ENCODE data around the gene LRMDA.

The LRMDA gene

DNA sequence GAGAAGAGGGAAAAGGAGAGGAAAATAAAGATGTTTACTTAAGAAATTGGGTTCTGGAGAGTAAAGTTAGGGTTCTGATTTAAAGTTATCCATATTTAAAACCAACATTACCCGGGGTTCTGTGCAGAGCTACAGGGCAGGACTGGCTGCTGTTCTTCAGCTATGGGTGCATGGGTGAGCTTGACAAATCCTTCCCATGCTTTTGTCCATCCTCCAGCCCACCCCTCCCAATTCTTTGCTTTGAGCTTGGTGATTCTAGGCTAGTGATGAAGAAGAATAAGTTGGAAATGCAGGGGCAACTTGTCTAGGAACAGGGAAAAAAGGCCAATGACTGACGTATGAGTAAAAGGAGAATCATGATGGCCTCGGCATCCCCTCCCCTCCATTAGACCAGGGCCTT lies 636.0 kb downstream of the LRMDA start:
- Histone ChIP-seq H3K36me3 (ENCODE audit: control insufficient read depth, insufficient read depth, low read length) (no peaks in the 10 kb centered on the region), H3K9ac (no peak overlapping the region), H3K4me2 (ENCODE audit: low read length) (no peak overlapping the region), H3K27me3 (ENCODE audit: control insufficient read depth, insufficient read depth, low read length) (no peaks in the 10 kb centered on the region), H3K4me3 (ENCODE audit: low read depth, low read length) (no peak overlapping the region), H3K4me1 (no peaks in the 10 kb centered on the region), H3K27ac (no peak overlapping the region), H3K9me3 (ENCODE audit: control insufficient read depth, low read length) (no peaks in the 10 kb centered on the region), H3K79me2 (no peaks in the 10 kb centered on the region), H2AFZ (no peak overlapping the region)
- TF ChIP-seq, protein P1, sequence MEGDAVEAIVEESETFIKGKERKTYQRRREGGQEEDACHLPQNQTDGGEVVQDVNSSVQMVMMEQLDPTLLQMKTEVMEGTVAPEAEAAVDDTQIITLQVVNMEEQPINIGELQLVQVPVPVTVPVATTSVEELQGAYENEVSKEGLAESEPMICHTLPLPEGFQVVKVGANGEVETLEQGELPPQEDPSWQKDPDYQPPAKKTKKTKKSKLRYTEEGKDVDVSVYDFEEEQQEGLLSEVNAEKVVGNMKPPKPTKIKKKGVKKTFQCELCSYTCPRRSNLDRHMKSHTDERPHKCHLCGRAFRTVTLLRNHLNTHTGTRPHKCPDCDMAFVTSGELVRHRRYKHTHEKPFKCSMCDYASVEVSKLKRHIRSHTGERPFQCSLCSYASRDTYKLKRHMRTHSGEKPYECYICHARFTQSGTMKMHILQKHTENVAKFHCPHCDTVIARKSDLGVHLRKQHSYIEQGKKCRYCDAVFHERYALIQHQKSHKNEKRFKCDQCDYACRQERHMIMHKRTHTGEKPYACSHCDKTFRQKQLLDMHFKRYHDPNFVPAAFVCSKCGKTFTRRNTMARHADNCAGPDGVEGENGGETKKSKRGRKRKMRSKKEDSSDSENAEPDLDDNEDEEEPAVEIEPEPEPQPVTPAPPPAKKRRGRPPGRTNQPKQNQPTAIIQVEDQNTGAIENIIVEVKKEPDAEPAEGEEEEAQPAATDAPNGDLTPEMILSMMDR (IDR thresholded peaks at IDR 0.05) = no peak

DNA sequence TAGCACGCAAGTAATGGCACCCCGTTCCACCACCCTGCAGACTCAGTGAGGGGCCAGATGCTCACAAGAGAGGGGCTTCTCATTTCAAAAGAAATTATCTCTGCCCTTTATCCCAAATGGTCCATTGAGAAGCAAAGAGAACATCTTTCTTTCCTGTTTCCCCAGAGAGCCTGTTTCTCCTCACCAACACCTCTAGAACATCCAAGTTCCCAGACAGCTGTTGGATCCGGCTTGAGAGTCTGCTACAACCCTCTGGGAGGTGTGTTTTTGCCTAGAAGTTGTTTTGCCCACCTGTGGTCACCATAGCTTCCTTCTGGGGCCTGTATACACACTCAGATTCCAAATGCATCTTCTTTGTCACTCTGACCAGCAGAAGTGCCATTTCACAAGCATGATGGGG lies 637.4 kb downstream of the LRMDA start:
- no peak overlapping the region for H3K9ac ChIP-seq
- no peaks in the 10 kb centered on the region for H3K36me3 ChIP-seq (ENCODE audit: control insufficient read depth, insufficient read depth, low read length)
- H3K27ac ChIP-seq = no peak overlapping the region
- no peak overlapping the region for H3K4me3 ChIP-seq (ENCODE audit: low read depth, low read length)
- no peak overlapping the region for H2AFZ ChIP-seq
- no peaks in the 10 kb centered on the region for H3K4me1 ChIP-seq
- no peaks in the 10 kb centered on the region for H3K27me3 ChIP-seq (ENCODE audit: control insufficient read depth, insufficient read depth, low read length)
- no peak overlapping the region for H3K4me2 ChIP-seq (ENCODE audit: low read length)
- no peaks in the 10 kb centered on the region for H3K79me2 ChIP-seq
- no peaks in the 10 kb centered on the region for H3K9me3 ChIP-seq (ENCODE audit: control insufficient read depth, low read length)
- TF ChIP-seq, protein P1 (IDR thresholded peaks at IDR 0.05) = no peak

DNA sequence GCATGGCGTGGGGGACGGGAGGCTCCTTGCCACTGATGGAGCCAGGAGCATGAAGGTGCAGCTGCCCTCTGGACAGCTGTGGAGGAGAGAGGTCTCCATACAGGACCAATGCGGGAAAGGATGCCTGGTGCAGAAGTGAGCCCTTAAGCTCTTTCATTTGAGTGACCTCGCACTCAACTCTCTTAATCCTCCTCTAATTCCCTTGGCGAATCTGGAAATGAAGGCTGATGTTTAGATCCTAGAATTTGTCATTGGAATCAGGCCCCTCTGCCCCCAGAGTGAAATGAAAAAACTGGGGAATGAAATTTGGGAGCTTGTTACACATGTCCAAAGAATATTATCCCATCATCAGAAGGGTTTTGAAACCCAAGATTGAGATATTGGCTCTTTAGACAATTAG lies 639.5 kb downstream of the LRMDA start:
- Histone ChIP-seq H3K9ac (no peak overlapping the region), H3K27me3 (ENCODE audit: control insufficient read depth, insufficient read depth, low read length) (no peaks in the 10 kb centered on the region), H3K4me3 (ENCODE audit: low read depth, low read length) (no peak overlapping the region), H2AFZ (no peak overlapping the region), H3K4me1 (no peaks in the 10 kb centered on the region), H3K9me3 (ENCODE audit: control insufficient read depth, low read length) (no peaks in the 10 kb centered on the region), H3K27ac (no peak overlapping the region), H3K4me2 (ENCODE audit: low read length) (no peak overlapping the region), H3K36me3 (ENCODE audit: control insufficient read depth, insufficient read depth, low read length) (no peaks in the 10 kb centered on the region), H3K79me2 (no peaks in the 10 kb centered on the region)
- TF ChIP-seq, protein P1 (IDR thresholded peaks at IDR 0.05) = no peak

DNA sequence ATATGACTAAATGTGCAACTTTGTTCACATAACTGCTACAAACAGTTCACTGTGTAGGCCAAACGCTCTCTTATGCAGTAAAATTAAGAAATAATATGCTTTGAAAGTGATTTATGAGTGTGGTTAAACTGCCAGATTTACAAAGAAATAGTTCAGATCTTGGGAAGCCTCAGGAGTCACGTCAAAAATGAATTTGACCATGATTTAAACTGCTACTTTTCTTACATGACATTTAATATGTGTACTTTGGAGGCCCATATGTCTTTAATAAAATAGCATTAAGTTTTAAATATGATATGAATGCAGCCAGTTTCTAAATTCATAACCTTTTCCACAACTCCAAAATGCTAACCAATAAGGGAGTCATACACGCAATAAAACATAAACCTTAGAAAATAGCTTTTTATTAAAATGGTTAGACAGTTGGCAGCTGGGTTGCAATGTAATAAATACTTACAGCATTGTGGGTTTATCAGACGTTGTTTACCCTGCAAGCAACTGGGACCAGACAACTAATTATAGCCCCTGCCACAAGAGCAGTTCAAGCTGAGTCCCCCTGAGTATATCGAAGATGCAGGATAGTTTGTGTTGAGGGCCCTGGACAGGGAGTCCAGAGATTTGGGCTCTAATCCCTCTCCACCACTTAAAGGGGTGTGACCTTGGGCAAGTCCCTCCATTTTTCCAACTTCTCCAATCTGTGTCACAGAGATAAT lies 640.4 kb downstream of the LRMDA start:
- H3K4me2 ChIP-seq (ENCODE audit: low read length) = no peak overlapping the region
- no peaks in the 10 kb centered on the region for H3K27me3 ChIP-seq (ENCODE audit: control insufficient read depth, insufficient read depth, low read length)
- no peaks in the 10 kb centered on the region for H3K9me3 ChIP-seq (ENCODE audit: control insufficient read depth, low read length)
- H3K4me1 ChIP-seq = no peaks in the 10 kb centered on the region
- no peak overlapping the region for H2AFZ ChIP-seq
- no peaks in the 10 kb centered on the region for H3K36me3 ChIP-seq (ENCODE audit: control insufficient read depth, insufficient read depth, low read length)
- TF ChIP-seq, protein P1 (IDR thresholded peaks at IDR 0.05) = no peak
- H3K4me3 ChIP-seq (ENCODE audit: low read depth, low read length) = no peak overlapping the region
- no peaks in the 10 kb centered on the region for H3K79me2 ChIP-seq
- H3K27ac ChIP-seq = no peak overlapping the region
- no peak overlapping the region for H3K9ac ChIP-seq

DNA sequence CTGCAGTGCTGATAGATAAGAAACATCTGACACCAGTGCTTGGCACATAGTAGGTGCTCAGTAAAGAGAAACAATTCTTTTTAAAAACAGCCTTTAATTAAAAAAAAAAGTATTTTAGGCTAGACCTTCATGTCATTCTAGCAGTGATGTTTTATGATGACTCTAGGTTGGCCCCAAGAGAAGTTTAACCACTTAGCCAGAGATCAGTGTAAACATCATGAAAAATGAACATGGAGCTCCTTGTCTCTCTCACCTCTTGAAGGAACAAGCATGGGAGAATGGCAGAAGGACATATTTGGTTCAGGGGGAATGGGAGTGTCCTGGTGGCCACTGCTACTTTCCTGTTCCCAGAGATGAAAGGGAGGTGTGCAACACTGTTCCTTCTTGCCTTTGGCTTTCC lies 641.0 kb downstream of the LRMDA start:
- no peak overlapping the region for H3K4me3 ChIP-seq (ENCODE audit: low read depth, low read length)
- TF ChIP-seq, protein P1 (IDR thresholded peaks at IDR 0.05) = no peak
- no peak overlapping the region for H3K9ac ChIP-seq
- H3K79me2 ChIP-seq = no peaks in the 10 kb centered on the region
- no peak overlapping the region for H3K27ac ChIP-seq
- no peaks in the 10 kb centered on the region for H3K27me3 ChIP-seq (ENCODE audit: control insufficient read depth, insufficient read depth, low read length)
- no peaks in the 10 kb centered on the region for H3K4me1 ChIP-seq
- H2AFZ ChIP-seq = no peak overlapping the region
- no peaks in the 10 kb centered on the region for H3K36me3 ChIP-seq (ENCODE audit: control insufficient read depth, insufficient read depth, low read length)
- H3K9me3 ChIP-seq (ENCODE audit: control insufficient read depth, low read length) = no peaks in the 10 kb centered on the region
- H3K4me2 ChIP-seq (ENCODE audit: low read length) = no peak overlapping the region

All from parathyroid adenoma (tissue), 2 donors.